ENCODE measurements around the gene ZNF554.

DNA sequence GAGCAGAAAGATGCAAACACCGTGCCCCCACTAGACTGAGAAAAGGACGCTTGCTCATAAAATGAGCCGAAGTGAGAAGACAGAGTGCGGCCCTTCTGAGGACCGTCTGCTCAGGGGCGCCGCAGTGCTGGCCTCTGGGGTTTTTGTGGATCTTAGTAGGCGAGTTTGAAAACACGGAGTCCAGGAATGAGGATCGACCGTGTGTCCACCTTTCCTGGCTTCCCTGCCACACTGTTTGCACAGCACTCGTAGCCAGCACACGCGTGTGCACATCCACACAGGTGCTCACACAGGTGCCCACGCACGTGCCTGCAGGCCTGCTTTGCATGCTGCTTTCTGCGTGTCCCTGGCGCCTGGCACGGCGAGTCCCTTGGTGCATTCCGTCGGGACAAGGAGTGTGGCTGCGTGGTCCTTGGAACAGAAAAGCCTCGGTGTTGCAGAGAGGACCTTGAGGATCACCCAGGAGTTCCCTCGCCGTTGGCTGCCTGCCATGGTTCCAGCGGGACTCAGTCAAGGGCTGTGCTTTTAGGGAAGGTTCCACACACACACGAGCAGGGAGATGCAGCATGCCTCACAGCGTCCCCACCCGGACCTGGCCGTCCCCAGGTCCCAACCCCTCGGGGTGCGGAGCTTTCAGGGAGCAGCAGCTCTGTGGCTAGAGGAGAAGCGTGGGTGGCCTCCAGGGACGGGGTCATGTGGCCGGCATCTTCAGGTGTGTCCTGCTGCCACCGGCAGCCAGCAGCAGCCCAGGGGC is 10.1 kb upstream of the ZNF554 start:
- TF ChIP-seq SPI1 (IDR thresholded peaks at IDR 0.05; ENCODE audit: low read depth, low read length) (no peak), POLR2AphosphoS5 (IDR thresholded peaks at IDR 0.05; ENCODE audit: low read depth, low read length) (no peak; the same call in 1 of the 2 replicates), POLR2A (IDR thresholded peaks at IDR 0.05; ENCODE audit: low read depth, low read length) (no peak), TAF1 (IDR thresholded peaks at IDR 0.05; ENCODE audit: low read depth, low read length) (no peak)

Measured in GM12891 (cell line).